ENCODE measurements around the gene AP1G1. TPM values are rescaled to one million over a fixed set of nuclear protein-coding genes. Genes with fewer than 3 reads are reported as not detected.

AP1G1 gene
- total RNA-seq, 1 donor from 2014 or later = 56.0 TPM

DNA sequence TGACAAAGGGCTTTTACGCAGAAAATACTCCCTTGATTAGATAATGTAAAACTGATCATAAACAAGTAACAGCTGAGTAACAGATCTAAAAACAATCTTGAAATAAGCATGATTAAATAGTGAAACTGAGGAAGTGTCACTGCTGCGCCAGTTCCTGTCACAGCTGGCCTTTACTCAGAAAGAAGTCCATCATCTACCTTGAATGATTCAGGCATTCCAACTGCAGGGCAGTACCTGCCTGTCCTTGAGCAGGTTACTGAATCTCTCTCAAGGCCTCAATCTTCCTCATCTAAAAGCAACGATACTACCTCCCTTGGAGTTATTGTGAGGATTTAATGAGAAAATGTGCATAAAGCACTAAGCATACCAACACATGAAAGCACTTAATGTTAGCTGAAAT is 96.8 kb downstream of the AP1G1 start:
- no peak for DNase-seq (ENCODE audit: low read depth)
- no peak overlapping the region for H3K4me3 ChIP-seq (ENCODE audit: low read depth, low read length)
- no peak for TF ChIP-seq CTCF (IDR thresholded peaks at IDR 0.05; ENCODE audit: insufficient read depth, low read length, poor library complexity, severe bottlenecking)
- H3K27me3 ChIP-seq (ENCODE audit: control insufficient read depth, insufficient read depth, low read length) = no peaks in the 10 kb centered on the region
- H3K36me3 ChIP-seq (ENCODE audit: control insufficient read depth, insufficient read depth, low read length) = no peaks in the 10 kb centered on the region

GRCh38 chr16:71709229-71709781 is 99.3 kb downstream of the AP1G1 start:
- peak; percentile 37 for DNase-seq (ENCODE audit: low read depth)
- no peaks in the 10 kb centered on the region for H3K36me3 ChIP-seq (ENCODE audit: control insufficient read depth, insufficient read depth, low read length)
- TF ChIP-seq CTCF (IDR thresholded peaks at IDR 0.05; ENCODE audit: insufficient read depth, low read length, poor library complexity, severe bottlenecking) = no peak
- H3K4me3 ChIP-seq (ENCODE audit: low read depth, low read length) = no peak overlapping the region
- H3K27me3 ChIP-seq (ENCODE audit: control insufficient read depth, insufficient read depth, low read length) = no peaks in the 10 kb centered on the region

DNA sequence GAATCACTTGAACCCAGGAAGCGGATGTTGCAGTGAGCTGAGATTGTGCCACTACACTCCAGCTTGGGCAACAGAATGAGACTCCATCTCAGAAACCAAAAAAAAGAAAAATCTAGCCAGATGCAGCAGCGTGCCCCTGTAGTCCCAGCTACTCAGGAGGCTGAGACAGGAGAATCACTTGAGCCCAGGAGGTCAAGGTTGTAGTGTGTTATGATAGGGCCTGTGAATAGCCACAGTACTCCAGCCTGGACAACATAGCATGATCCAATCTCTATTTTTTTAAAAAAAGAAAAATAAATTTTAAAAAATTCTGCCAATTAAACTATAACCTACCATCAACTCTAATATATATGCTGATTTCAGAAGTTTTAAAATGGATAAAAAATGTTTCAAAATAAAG is 99.9 kb downstream of the AP1G1 start:
- no peak overlapping the region for H3K4me3 ChIP-seq (ENCODE audit: low read depth, low read length)
- no peak for TF ChIP-seq CTCF (IDR thresholded peaks at IDR 0.05; ENCODE audit: insufficient read depth, low read length, poor library complexity, severe bottlenecking)
- no peaks in the 10 kb centered on the region for H3K36me3 ChIP-seq (ENCODE audit: control insufficient read depth, insufficient read depth, low read length)
- H3K27me3 ChIP-seq (ENCODE audit: control insufficient read depth, insufficient read depth, low read length) = no peaks in the 10 kb centered on the region
- no peak for DNase-seq (ENCODE audit: low read depth)

DNA sequence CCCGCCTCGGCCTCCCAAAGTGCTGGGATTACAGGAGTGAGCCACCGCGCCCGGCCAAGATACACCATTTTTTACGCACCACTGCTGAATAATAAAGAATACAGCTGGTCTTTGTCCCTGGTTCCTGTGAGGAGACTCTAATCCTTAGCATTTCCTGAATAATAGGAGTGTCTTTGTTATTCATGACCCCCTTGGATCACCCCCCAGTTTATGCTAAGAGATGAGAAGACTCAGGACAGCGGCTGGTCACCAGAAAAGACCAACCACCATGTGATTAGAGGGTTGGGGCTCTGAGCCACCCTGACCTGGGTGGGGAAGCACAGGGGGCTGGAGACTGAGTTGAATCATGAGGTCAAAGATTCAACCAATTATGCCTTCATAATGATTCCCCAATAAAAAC is 101.4 kb downstream of the AP1G1 start:
- Histone ChIP-seq H3K27me3 (ENCODE audit: control insufficient read depth, insufficient read depth, low read length) (no peaks in the 10 kb centered on the region), H3K4me3 (ENCODE audit: low read depth, low read length) (no peak overlapping the region), H3K36me3 (ENCODE audit: control insufficient read depth, insufficient read depth, low read length) (no peaks in the 10 kb centered on the region)
- DNase-seq (ENCODE audit: low read depth) = no peak
- no peak for TF ChIP-seq CTCF (IDR thresholded peaks at IDR 0.05; ENCODE audit: insufficient read depth, low read length, poor library complexity, severe bottlenecking)

DNA sequence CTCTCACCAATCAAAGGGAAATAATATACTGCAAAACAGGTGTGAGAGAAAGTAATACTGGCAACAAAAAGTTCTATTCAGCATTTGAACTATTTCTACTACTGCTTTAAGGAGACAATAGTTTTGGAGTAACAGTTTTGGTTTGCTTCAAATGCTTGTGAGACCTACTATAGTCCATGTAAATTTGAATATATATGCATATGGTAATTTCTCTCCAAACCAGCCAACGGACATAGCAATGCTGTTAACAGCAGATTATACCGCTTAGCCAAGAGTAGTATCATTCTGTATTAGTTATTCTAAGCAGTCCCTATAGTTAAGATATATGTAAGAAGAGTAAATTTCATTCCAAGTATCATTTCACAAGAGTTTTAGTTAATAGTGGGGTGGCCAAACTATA is 102.6 kb downstream of the AP1G1 start:
- Histone ChIP-seq H3K4me3 (ENCODE audit: low read depth, low read length) (no peak overlapping the region), H3K36me3 (ENCODE audit: control insufficient read depth, insufficient read depth, low read length) (no peaks in the 10 kb centered on the region), H3K27me3 (ENCODE audit: control insufficient read depth, insufficient read depth, low read length) (no peaks in the 10 kb centered on the region)
- no peak for DNase-seq (ENCODE audit: low read depth)
- TF ChIP-seq CTCF (IDR thresholded peaks at IDR 0.05; ENCODE audit: insufficient read depth, low read length, poor library complexity, severe bottlenecking) = no peak

DNA sequence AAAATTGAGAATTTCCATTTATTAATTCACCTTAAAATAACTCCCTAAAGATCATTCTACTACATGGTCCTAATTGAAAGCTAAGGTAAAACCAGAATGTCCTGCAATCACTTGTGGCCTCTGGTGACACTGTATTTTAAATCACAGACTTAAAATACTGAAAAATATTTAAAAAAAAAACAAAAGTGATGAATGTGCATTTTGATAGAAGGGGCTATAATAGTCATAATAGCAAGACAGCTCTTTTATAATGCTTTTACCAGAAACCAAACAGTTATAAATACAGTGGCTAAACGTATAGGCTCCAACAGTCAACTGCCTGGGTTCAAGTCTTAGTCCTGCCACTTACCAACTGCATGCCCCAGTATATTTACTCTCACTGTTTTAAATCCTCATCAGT is 105.3 kb downstream of the AP1G1 start:
- Histone ChIP-seq H3K36me3 (ENCODE audit: control insufficient read depth, insufficient read depth, low read length) (no peaks in the 10 kb centered on the region), H3K4me3 (ENCODE audit: low read depth, low read length) (no peak overlapping the region), H3K27me3 (ENCODE audit: control insufficient read depth, insufficient read depth, low read length) (no peaks in the 10 kb centered on the region)
- DNase-seq (ENCODE audit: low read depth) = no peak
- no peak for TF ChIP-seq CTCF (IDR thresholded peaks at IDR 0.05; ENCODE audit: insufficient read depth, low read length, poor library complexity, severe bottlenecking)
